ENCODE measurements around the gene CAMK1G. TPM values are rescaled to one million over a fixed set of nuclear protein-coding genes. Genes with fewer than 3 reads are reported as not detected.
A peak's percentile ranks its signal among the peaks of the same experiment; 100 is the strongest.

The CAMK1G gene
- total RNA-seq, 1 experiment from 2014 or later: not detected

DNA sequence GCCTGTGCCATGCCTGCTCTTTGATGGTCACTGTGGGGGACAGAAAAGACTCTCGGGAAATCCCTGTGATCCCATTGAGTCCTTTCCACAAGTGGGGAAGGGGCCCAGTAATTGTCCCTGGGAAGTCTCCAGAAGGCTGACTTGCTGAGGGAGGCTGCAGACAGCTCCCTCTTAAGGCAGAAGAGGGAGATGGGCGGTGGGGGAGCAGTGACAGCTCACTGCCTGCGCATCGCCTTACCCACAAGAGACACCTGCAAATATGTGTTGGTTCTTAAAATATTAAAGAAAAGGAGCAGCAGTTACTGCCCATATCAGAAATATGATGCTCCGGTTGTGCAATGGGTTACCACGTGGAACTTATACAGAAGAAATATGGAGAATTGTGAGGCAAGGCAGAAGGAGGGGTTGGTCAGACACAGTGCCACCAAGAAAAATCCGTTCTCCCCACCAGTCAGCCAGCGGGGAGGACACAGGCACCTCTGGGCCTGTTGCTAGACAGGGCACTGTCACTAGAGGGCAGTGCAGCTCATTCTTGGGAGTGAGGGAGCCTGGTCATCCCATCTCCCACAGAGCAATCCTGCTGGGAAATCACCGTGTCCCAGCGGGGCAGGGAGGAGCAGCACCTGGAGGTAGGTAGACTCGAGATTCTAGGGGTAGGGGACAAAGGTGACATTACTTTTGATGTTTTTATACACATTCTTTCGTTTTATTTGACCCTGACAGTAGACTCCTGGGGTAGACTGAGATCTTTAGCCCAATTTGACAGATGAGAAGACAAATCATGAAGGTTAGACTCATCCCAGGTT, 6.9 kb upstream of the CAMK1G start:
- ChIA-PET CTCF (interaction anchor here (0.6 to 19.8 kb wide), 50 partner anchors 6 to 1389 kb away, joined by 3 to 394 read pairs (median 5); partner anchors contain the start of genes C1orf74 and CAMK1G), POLR2A (interaction anchor here (1.0 to 1.3 kb wide), 6 partner anchors 35 to 196 kb away, joined by 3 to 6 read pairs (median 4); no protein-coding TSS in a partner anchor)
- peaks cover 8% of the 10 kb centered on the region for H3K4me1 Mint-ChIP-seq (ENCODE audit: insufficient read depth, unreplicated experiment)
- intact Hi-C loops (cut with micrococcal nuclease): loop anchor here (1.0 to 5.0 kb wide), 6 partner anchors 26 to 411 kb away; partner anchors contain the start of gene LAMB3
- no peaks in the 10 kb centered on the region for H3K36me3 Mint-ChIP-seq (ENCODE audit: insufficient read depth, unreplicated experiment)
- peak; percentile 97 for DNase-seq (ENCODE audit: unreplicated experiment)
- no peaks in the 10 kb centered on the region for H3K9me3 Mint-ChIP-seq (ENCODE audit: unreplicated experiment)
- no peak overlapping the region for H3K27ac Mint-ChIP-seq (ENCODE audit: low read depth, unreplicated experiment)
- H3K27me3 Mint-ChIP-seq (ENCODE audit: insufficient read depth, unreplicated experiment): peaks cover 21% of the 10 kb centered on the region
- H3K4me3 Mint-ChIP-seq (ENCODE audit: unreplicated experiment): no peak overlapping the region
- TF ChIP-seq, protein P1, sequence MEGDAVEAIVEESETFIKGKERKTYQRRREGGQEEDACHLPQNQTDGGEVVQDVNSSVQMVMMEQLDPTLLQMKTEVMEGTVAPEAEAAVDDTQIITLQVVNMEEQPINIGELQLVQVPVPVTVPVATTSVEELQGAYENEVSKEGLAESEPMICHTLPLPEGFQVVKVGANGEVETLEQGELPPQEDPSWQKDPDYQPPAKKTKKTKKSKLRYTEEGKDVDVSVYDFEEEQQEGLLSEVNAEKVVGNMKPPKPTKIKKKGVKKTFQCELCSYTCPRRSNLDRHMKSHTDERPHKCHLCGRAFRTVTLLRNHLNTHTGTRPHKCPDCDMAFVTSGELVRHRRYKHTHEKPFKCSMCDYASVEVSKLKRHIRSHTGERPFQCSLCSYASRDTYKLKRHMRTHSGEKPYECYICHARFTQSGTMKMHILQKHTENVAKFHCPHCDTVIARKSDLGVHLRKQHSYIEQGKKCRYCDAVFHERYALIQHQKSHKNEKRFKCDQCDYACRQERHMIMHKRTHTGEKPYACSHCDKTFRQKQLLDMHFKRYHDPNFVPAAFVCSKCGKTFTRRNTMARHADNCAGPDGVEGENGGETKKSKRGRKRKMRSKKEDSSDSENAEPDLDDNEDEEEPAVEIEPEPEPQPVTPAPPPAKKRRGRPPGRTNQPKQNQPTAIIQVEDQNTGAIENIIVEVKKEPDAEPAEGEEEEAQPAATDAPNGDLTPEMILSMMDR (IDR thresholded peaks at IDR 0.05; ENCODE audit: unreplicated experiment): peak; percentile 100
- no TSS peak for BruUV-seq (replicated peaks)

DNA sequence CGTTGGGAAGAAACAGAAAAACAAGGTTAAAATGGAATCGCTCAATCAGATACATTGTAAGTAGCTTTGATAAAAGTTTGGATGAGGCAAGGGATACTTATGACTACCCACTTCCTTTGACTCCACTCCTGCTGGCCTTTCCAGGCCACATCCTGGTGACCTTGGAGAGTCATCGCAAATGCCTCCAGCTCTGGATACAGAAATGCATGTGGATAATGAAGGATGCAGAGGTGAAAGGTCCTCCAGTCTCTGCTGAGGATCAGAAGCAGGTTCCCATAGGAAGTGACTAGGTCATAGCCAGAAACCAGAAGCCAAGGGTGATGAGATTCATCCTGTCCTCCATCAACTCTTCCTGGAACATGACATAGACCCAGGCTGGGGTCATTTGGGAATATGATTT, 6.2 kb upstream of the CAMK1G start:
- POLR2A ChIA-PET: interaction anchor here (1.0 to 1.3 kb wide), 6 partner anchors 34 to 195 kb away, joined by 3 to 6 read pairs (median 4); no protein-coding TSS in a partner anchor
- BruUV-seq (replicated peaks): no TSS peak
- no peak for DNase-seq (ENCODE audit: unreplicated experiment)
- TF ChIP-seq, protein P1 (IDR thresholded peaks at IDR 0.05; ENCODE audit: unreplicated experiment): no peak
- H3K27ac Mint-ChIP-seq (ENCODE audit: low read depth, unreplicated experiment): no peak overlapping the region
- peaks cover 8% of the 10 kb centered on the region for H3K4me1 Mint-ChIP-seq (ENCODE audit: insufficient read depth, unreplicated experiment)
- H3K27me3 Mint-ChIP-seq (ENCODE audit: insufficient read depth, unreplicated experiment): peaks cover 13% of the 10 kb centered on the region
- H3K4me3 Mint-ChIP-seq (ENCODE audit: unreplicated experiment): no peak overlapping the region
- H3K36me3 Mint-ChIP-seq (ENCODE audit: insufficient read depth, unreplicated experiment): no peaks in the 10 kb centered on the region
- CTCF ChIA-PET: interaction anchor here (0.6 to 19.8 kb wide), 37 partner anchors 7 to 311 kb away, joined by 3 to 394 read pairs (median 8); partner anchors contain the start of genes C1orf74 and CAMK1G
- H3K9me3 Mint-ChIP-seq (ENCODE audit: unreplicated experiment): no peaks in the 10 kb centered on the region
- intact Hi-C loops (cut with micrococcal nuclease): loop anchor here (2.0 to 5.0 kb wide), 4 partner anchors 25 to 410 kb away; partner anchors contain the start of gene LAMB3

DNA sequence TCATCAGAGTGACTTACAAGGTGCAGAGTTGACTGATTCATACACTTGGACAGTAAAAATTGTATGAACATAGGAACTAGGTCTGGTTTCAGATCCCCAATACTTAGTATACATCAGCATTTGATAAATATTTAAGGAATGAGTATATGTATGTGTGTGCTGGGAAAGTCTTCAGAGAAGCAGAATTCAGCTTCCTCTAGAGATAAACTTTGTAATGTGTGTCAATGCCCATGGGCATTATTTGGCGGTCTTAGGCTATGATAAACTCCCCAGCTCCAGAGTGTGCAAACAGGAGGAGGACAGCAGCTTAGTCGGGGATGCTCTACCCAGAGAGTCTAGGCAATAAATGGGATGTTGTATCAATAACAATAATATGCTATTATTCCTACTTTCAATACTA, 2.9 kb upstream of the CAMK1G start:
- no peaks in the 10 kb centered on the region for H3K36me3 Mint-ChIP-seq (ENCODE audit: insufficient read depth, unreplicated experiment)
- ChIA-PET POLR2A (no interaction called here), CTCF (interaction anchor here (0.5 to 19.8 kb wide), 9 partner anchors 10 to 239 kb away, joined by 3 to 394 read pairs (median 12); no protein-coding TSS in a partner anchor)
- no peaks in the 10 kb centered on the region for H3K27me3 Mint-ChIP-seq (ENCODE audit: insufficient read depth, unreplicated experiment)
- H3K27ac Mint-ChIP-seq (ENCODE audit: low read depth, unreplicated experiment): no peak overlapping the region
- BruUV-seq (replicated peaks): no TSS peak
- no peak for DNase-seq (ENCODE audit: unreplicated experiment)
- peaks cover 8% of the 10 kb centered on the region for H3K4me1 Mint-ChIP-seq (ENCODE audit: insufficient read depth, unreplicated experiment)
- TF ChIP-seq, protein P1 (IDR thresholded peaks at IDR 0.05; ENCODE audit: unreplicated experiment): no peak
- H3K4me3 Mint-ChIP-seq (ENCODE audit: unreplicated experiment): no peak overlapping the region
- no peaks in the 10 kb centered on the region for H3K9me3 Mint-ChIP-seq (ENCODE audit: unreplicated experiment)
- intact Hi-C loops (cut with micrococcal nuclease): no loop called here

DNA sequence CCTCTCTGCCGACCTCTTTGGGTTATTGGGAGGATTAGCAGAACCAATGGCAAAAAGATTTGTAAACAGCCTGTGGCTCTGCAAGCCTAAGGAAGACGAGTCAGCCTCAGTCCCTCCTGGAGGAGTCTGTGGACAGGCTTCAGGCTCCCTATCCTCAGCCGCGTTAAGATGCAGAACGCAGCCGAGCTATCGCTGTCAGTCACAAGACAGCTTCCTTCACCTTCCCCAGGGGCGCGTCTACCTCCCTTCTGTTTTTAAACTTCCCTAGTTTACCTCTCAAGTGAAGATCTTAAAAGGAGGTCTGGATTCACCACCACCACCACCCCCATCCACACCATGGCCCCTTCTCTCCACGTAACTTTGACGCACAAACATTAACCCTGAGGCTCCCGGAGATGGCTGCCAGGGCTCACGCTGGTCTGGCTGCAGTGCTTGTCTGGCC, 738 bp downstream of the CAMK1G start:
- BruUV-seq (replicated peaks): no TSS peak
- H3K4me1 Mint-ChIP-seq (ENCODE audit: insufficient read depth, unreplicated experiment): peaks cover 10% of the 10 kb centered on the region
- H3K36me3 Mint-ChIP-seq (ENCODE audit: insufficient read depth, unreplicated experiment): no peaks in the 10 kb centered on the region
- TF ChIP-seq, protein P1 (IDR thresholded peaks at IDR 0.05; ENCODE audit: unreplicated experiment): no peak
- no peak overlapping the region for H3K4me3 Mint-ChIP-seq (ENCODE audit: unreplicated experiment)
- DNase-seq (ENCODE audit: unreplicated experiment): no peak
- no peaks in the 10 kb centered on the region for H3K27me3 Mint-ChIP-seq (ENCODE audit: insufficient read depth, unreplicated experiment)
- no peak overlapping the region for H3K27ac Mint-ChIP-seq (ENCODE audit: low read depth, unreplicated experiment)
- CTCF ChIA-PET: interaction anchor here (0.7 to 19.8 kb wide), 10 partner anchors 9 to 182 kb away, joined by 3 to 394 read pairs (median 8); no protein-coding TSS in a partner anchor
- intact Hi-C loops (cut with micrococcal nuclease): no loop called here
- no peaks in the 10 kb centered on the region for H3K9me3 Mint-ChIP-seq (ENCODE audit: unreplicated experiment)
- POLR2A ChIA-PET: interaction anchor here (0.6 to 1.2 kb wide), 4 partner anchors 15 to 1619 kb away, joined by 4 read pairs; no protein-coding TSS in a partner anchor
